Bronchial epithelial cell (primary cell): ENCODE measurements around the gene SEPSECS. TPM values are rescaled to one million over a fixed set of nuclear protein-coding genes. Genes with fewer than 3 reads are reported as not detected.

Experiments used
- DNase-seq: peaks from one replicate; pipeline ENCODE4 v3.0.0-alpha.2; 2010; ENCODE audit warnings: low read depth
- FAIRE-seq: peaks from 2 replicates; lab custom pipeline; 2011; peaks lifted over from hg19 to GRCh38; lab: Jason Lieb, UNC
- H3K27me3 ChIP-seq: 2 replicates; pipeline ENCODE4 v1.5.1; 2011; ENCODE audit warnings: low read length; ENCODE audit not compliant: control insufficient read depth, insufficient read depth
- H3K36me3 ChIP-seq: 2 replicates; pipeline ENCODE4 v1.5.1; 2011; ENCODE audit warnings: low read length; ENCODE audit not compliant: control insufficient read depth, insufficient read depth
- H3K4me3 ChIP-seq: 2 replicates; pipeline ENCODE4 v1.5.1; 2011; ENCODE audit warnings: mild to moderate bottlenecking, low read depth, low read length, control low read depth
- total RNA-seq: library from RNA; depleted of rRNA; stranded (reverse); fragments of >200 nt; gene quantifications from 2 replicates; pipeline ENCODE4 v1.2.1, GENCODE V29; 2014
- TF ChIP-seq, protein P1 (sequence below): IDR thresholded peaks from 2 replicates; pipeline ENCODE4 v1.5.1; 2011; ENCODE audit warnings: mild to moderate bottlenecking, moderate library complexity, low read length, control low read depth, inconsistent platforms; ENCODE audit not compliant: insufficient read depth, severe bottlenecking

Gene SEPSECS
- total RNA-seq, 1 donor from 2014 or later, result 6.6 TPM

- TF ChIP-seq, protein P1, sequence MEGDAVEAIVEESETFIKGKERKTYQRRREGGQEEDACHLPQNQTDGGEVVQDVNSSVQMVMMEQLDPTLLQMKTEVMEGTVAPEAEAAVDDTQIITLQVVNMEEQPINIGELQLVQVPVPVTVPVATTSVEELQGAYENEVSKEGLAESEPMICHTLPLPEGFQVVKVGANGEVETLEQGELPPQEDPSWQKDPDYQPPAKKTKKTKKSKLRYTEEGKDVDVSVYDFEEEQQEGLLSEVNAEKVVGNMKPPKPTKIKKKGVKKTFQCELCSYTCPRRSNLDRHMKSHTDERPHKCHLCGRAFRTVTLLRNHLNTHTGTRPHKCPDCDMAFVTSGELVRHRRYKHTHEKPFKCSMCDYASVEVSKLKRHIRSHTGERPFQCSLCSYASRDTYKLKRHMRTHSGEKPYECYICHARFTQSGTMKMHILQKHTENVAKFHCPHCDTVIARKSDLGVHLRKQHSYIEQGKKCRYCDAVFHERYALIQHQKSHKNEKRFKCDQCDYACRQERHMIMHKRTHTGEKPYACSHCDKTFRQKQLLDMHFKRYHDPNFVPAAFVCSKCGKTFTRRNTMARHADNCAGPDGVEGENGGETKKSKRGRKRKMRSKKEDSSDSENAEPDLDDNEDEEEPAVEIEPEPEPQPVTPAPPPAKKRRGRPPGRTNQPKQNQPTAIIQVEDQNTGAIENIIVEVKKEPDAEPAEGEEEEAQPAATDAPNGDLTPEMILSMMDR, result no peak
- FAIRE-seq (no peak), DNase-seq (no peak)
- Histone ChIP-seq H3K4me3 (no peak overlapping the region), H3K27me3 (no peaks in the 10 kb centered on the region), H3K36me3 (no peaks in the 10 kb centered on the region)
Measured at GRCh38 chr4:25133132-25133531, 27.1 kb downstream of the SEPSECS start.

- FAIRE-seq (no peak), DNase-seq (no peak)
- Histone ChIP-seq H3K27me3 (no peaks in the 10 kb centered on the region), H3K4me3 (no peak overlapping the region), H3K36me3 (no peaks in the 10 kb centered on the region)
- TF ChIP-seq, protein P1, result no peak
Measured at GRCh38 chr4:25131926-25132325, 28.3 kb downstream of the SEPSECS start.

DNA sequence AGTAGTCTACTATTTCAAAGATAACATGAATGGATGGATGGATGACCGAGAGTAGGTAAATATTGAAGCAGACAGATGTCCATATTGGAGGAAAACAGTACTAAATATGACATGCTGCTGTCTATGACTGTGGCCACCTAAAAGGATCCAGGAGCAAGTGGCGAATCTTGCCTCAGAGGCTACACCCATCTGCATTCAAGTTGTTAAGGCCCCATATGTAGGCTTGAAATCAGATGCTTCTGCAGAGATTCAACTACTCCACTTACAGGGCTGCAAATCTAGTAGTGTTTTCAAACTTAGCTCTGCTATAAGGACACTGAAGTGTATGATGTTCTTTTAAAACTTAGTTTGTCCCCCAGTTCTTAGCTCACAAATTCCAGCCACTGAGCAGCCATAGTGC is 28.9 kb downstream of the SEPSECS start:
- Histone ChIP-seq H3K36me3 (no peaks in the 10 kb centered on the region), H3K27me3 (no peaks in the 10 kb centered on the region), H3K4me3 (no peak overlapping the region)
- DNase-seq (no peak), FAIRE-seq (no peak)
- TF ChIP-seq, protein P1, result no peak

- DNase-seq (no peak), FAIRE-seq (no peak)
- Histone ChIP-seq H3K4me3 (no peak overlapping the region), H3K36me3 (no peaks in the 10 kb centered on the region), H3K27me3 (no peaks in the 10 kb centered on the region)
- TF ChIP-seq, protein P1, result no peak
Measured at GRCh38 chr4:25129917-25130316, 30.3 kb downstream of the SEPSECS start.

GRCh38 chr4:25128671-25129070 is 31.6 kb downstream of the SEPSECS start:
- FAIRE-seq, result no peak
- TF ChIP-seq, protein P1, result no peak
- no peaks in the 10 kb centered on the region for H3K27me3 ChIP-seq
- no peak overlapping the region for H3K4me3 ChIP-seq
- H3K36me3 ChIP-seq, result no peaks in the 10 kb centered on the region
- DNase-seq, result peak; percentile 30

DNA sequence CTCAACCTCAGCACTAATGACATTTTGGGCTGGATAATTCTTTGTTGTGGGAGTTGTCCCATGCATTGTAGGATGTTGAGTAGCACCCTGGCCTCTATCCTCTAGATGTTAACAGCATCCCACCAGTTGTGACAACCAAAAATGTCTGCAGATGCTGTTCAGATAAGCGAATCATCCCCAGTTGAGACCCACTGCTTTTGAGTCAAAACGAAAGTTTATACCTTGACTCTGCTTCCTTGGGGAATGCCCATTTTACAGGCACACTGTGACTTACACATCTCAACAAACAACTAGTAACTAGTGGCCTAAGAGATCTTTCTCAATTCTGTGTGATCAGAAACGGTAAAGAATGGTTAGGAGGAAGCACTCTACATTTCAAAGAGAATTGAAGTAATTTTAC is 37.0 kb downstream of the SEPSECS start:
- Histone ChIP-seq H3K27me3 (no peaks in the 10 kb centered on the region), H3K4me3 (no peak overlapping the region), H3K36me3 (no peaks in the 10 kb centered on the region)
- TF ChIP-seq, protein P1, result no peak
- FAIRE-seq (no peak), DNase-seq (no peak)
